ENCODE data around the gene HIVEP3.

- TF ChIP-seq, protein P1, sequence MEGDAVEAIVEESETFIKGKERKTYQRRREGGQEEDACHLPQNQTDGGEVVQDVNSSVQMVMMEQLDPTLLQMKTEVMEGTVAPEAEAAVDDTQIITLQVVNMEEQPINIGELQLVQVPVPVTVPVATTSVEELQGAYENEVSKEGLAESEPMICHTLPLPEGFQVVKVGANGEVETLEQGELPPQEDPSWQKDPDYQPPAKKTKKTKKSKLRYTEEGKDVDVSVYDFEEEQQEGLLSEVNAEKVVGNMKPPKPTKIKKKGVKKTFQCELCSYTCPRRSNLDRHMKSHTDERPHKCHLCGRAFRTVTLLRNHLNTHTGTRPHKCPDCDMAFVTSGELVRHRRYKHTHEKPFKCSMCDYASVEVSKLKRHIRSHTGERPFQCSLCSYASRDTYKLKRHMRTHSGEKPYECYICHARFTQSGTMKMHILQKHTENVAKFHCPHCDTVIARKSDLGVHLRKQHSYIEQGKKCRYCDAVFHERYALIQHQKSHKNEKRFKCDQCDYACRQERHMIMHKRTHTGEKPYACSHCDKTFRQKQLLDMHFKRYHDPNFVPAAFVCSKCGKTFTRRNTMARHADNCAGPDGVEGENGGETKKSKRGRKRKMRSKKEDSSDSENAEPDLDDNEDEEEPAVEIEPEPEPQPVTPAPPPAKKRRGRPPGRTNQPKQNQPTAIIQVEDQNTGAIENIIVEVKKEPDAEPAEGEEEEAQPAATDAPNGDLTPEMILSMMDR (IDR thresholded peaks at IDR 0.05): no peak
- TF ChIP-seq POLR2AphosphoS5 (IDR thresholded peaks at IDR 0.05; ENCODE audit: low read depth, low read length): no peak
Measured at GRCh38 chr1:41707793-41708192, 210.9 kb downstream of the HIVEP3 start.

Data from Panc1 (cell line).